ENCODE measurements around the gene FRMD3.

- TF ChIP-seq POLR2A (IDR thresholded peaks at IDR 0.05): no peak
- TF ChIP-seq, protein P1, sequence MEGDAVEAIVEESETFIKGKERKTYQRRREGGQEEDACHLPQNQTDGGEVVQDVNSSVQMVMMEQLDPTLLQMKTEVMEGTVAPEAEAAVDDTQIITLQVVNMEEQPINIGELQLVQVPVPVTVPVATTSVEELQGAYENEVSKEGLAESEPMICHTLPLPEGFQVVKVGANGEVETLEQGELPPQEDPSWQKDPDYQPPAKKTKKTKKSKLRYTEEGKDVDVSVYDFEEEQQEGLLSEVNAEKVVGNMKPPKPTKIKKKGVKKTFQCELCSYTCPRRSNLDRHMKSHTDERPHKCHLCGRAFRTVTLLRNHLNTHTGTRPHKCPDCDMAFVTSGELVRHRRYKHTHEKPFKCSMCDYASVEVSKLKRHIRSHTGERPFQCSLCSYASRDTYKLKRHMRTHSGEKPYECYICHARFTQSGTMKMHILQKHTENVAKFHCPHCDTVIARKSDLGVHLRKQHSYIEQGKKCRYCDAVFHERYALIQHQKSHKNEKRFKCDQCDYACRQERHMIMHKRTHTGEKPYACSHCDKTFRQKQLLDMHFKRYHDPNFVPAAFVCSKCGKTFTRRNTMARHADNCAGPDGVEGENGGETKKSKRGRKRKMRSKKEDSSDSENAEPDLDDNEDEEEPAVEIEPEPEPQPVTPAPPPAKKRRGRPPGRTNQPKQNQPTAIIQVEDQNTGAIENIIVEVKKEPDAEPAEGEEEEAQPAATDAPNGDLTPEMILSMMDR (IDR thresholded peaks at IDR 0.05): no peak
These were observed 201.5 kb downstream of the FRMD3 start for GRCh38 chr9:83336706-83337105.
